T-helper 1 cell treated with Interleukin-12 subunit alpha and Interleukin-12 subunit beta and Interleukin-4 antibody, amounts not matched to agents 30 μg/mL and 1 μg/mL, for 36 hours (primary cell): ENCODE data around the gene FXYD2.

ENCODE experiments used
- H3K27ac Mint-ChIP-seq: one replicate; pipeline ENCODE4 v1.8.0; 2021; ENCODE audit warnings: mild to moderate bottlenecking, mixed read lengths
- H3K27me3 Mint-ChIP-seq: one replicate; pipeline ENCODE4 v1.8.0; 2021; ENCODE audit warnings: low read depth, mixed read lengths
- H3K36me3 Mint-ChIP-seq: one replicate; pipeline ENCODE4 v1.8.0; 2021; ENCODE audit warnings: low read depth, mixed read lengths
- H3K4me1 Mint-ChIP-seq: one replicate; pipeline ENCODE4 v1.8.0; 2021; ENCODE audit warnings: low read depth, mixed read lengths
- H3K4me3 Mint-ChIP-seq: one replicate; pipeline ENCODE4 v1.8.0; 2021; ENCODE audit warnings: mild to moderate bottlenecking, moderate library complexity, mixed read lengths
- H3K9me3 Mint-ChIP-seq: one replicate; pipeline ENCODE4 v1.8.0; 2021; ENCODE audit warnings: mixed read lengths

Gene FXYD2

GRCh38 chr11:117823294-117823945 lies 1.1 kb downstream of the FXYD2 start:
- no peak overlapping the region for H3K4me3 Mint-ChIP-seq
- peaks cover 54% of the 10 kb centered on the region for H3K4me1 Mint-ChIP-seq
- peak overlapping the region; percentile 23 for H3K27ac Mint-ChIP-seq
- H3K9me3 Mint-ChIP-seq: no peaks in the 10 kb centered on the region
- H3K27me3 Mint-ChIP-seq: no peaks in the 10 kb centered on the region
- H3K36me3 Mint-ChIP-seq: no peaks in the 10 kb centered on the region

- Mint-ChIP-seq H3K4me1 (peaks cover 58% of the 10 kb centered on the region), H3K27ac (peak overlapping the region; percentile 28), H3K9me3 (no peaks in the 10 kb centered on the region), H3K4me3 (no peak overlapping the region), H3K36me3 (peaks cover 4% of the 10 kb centered on the region), H3K27me3 (no peaks in the 10 kb centered on the region)
Measured at GRCh38 chr11:117822074-117823033, 2.2 kb downstream of the FXYD2 start.

GRCh38 chr11:117821431-117821830 lies 3.1 kb downstream of the FXYD2 start:
- H3K27me3 Mint-ChIP-seq: no peaks in the 10 kb centered on the region
- no peak overlapping the region for H3K27ac Mint-ChIP-seq
- no peak overlapping the region for H3K4me3 Mint-ChIP-seq
- peaks cover 59% of the 10 kb centered on the region for H3K4me1 Mint-ChIP-seq
- H3K9me3 Mint-ChIP-seq: no peaks in the 10 kb centered on the region
- peaks cover 4% of the 10 kb centered on the region for H3K36me3 Mint-ChIP-seq

GRCh38 chr11:117820516-117820915 lies 4.0 kb downstream of the FXYD2 start:
- H3K36me3 Mint-ChIP-seq: peaks cover 4% of the 10 kb centered on the region
- peaks cover 62% of the 10 kb centered on the region for H3K4me1 Mint-ChIP-seq
- no peaks in the 10 kb centered on the region for H3K27me3 Mint-ChIP-seq
- H3K9me3 Mint-ChIP-seq: no peaks in the 10 kb centered on the region
- no peak overlapping the region for H3K27ac Mint-ChIP-seq
- no peak overlapping the region for H3K4me3 Mint-ChIP-seq

- H3K4me3 Mint-ChIP-seq: no peak overlapping the region
- H3K4me1 Mint-ChIP-seq: peaks cover 61% of the 10 kb centered on the region
- H3K9me3 Mint-ChIP-seq: no peaks in the 10 kb centered on the region
- H3K27ac Mint-ChIP-seq: peak overlapping the region; percentile 34
- H3K27me3 Mint-ChIP-seq: no peaks in the 10 kb centered on the region
- peaks cover 4% of the 10 kb centered on the region for H3K36me3 Mint-ChIP-seq
Measured at GRCh38 chr11:117820071-117820470, 4.5 kb downstream of the FXYD2 start.

GRCh38 chr11:117819096-117820040 lies 5.2 kb downstream of the FXYD2 start:
- H3K4me1 Mint-ChIP-seq: peaks cover 62% of the 10 kb centered on the region
- H3K36me3 Mint-ChIP-seq: peaks cover 4% of the 10 kb centered on the region
- peak overlapping the region; percentile 93 for H3K27ac Mint-ChIP-seq
- no peaks in the 10 kb centered on the region for H3K9me3 Mint-ChIP-seq
- no peak overlapping the region for H3K4me3 Mint-ChIP-seq
- no peaks in the 10 kb centered on the region for H3K27me3 Mint-ChIP-seq

GRCh38 chr11:117818041-117818873 lies 6.3 kb downstream of the FXYD2 start:
- Mint-ChIP-seq H3K27me3 (no peaks in the 10 kb centered on the region), H3K4me3 (peak overlapping the region; percentile 77), H3K4me1 (peaks cover 61% of the 10 kb centered on the region), H3K9me3 (no peaks in the 10 kb centered on the region), H3K36me3 (peaks cover 4% of the 10 kb centered on the region), H3K27ac (peak overlapping the region; percentile 93)

- peak overlapping the region; percentile 77 for H3K4me3 Mint-ChIP-seq
- H3K27me3 Mint-ChIP-seq: no peaks in the 10 kb centered on the region
- peaks cover 58% of the 10 kb centered on the region for H3K4me1 Mint-ChIP-seq
- H3K27ac Mint-ChIP-seq: peak overlapping the region; percentile 93
- H3K9me3 Mint-ChIP-seq: no peaks in the 10 kb centered on the region
- peaks cover 4% of the 10 kb centered on the region for H3K36me3 Mint-ChIP-seq
Measured at GRCh38 chr11:117817368-117818040, 7.0 kb downstream of the FXYD2 start.

GRCh38 chr11:117816846-117817367 lies 7.6 kb downstream of the FXYD2 start:
- Mint-ChIP-seq H3K36me3 (peaks cover 4% of the 10 kb centered on the region), H3K4me1 (peaks cover 59% of the 10 kb centered on the region), H3K27ac (peak overlapping the region; percentile 93), H3K27me3 (no peaks in the 10 kb centered on the region), H3K4me3 (peak overlapping the region; percentile 77), H3K9me3 (no peaks in the 10 kb centered on the region)

- Mint-ChIP-seq H3K27me3 (no peaks in the 10 kb centered on the region), H3K9me3 (no peaks in the 10 kb centered on the region), H3K36me3 (peaks cover 4% of the 10 kb centered on the region), H3K4me1 (peaks cover 57% of the 10 kb centered on the region), H3K4me3 (peak overlapping the region; percentile 35), H3K27ac (peak overlapping the region; percentile 93)
Measured at GRCh38 chr11:117816151-117816741, 8.3 kb downstream of the FXYD2 start.

GRCh38 chr11:117815262-117815803 lies 9.2 kb downstream of the FXYD2 start:
- Mint-ChIP-seq H3K27ac (peak overlapping the region; percentile 93), H3K27me3 (no peaks in the 10 kb centered on the region), H3K36me3 (peaks cover 4% of the 10 kb centered on the region), H3K4me3 (peak overlapping the region; percentile 55), H3K9me3 (no peaks in the 10 kb centered on the region), H3K4me1 (peaks cover 62% of the 10 kb centered on the region)

GRCh38 chr11:117814766-117815261 lies 9.7 kb downstream of the FXYD2 start:
- Mint-ChIP-seq H3K4me3 (peak overlapping the region; percentile 55), H3K4me1 (peaks cover 62% of the 10 kb centered on the region), H3K9me3 (no peaks in the 10 kb centered on the region), H3K27me3 (no peaks in the 10 kb centered on the region), H3K27ac (peak overlapping the region; percentile 93), H3K36me3 (peaks cover 4% of the 10 kb centered on the region)
